Fibroblast of skin of scalp (primary cell): ENCODE data around the gene BACH2.
"Not testable (repeated sequence)": the region's sequence is repeated elsewhere in the genome, so short reads cannot be mapped to it uniquely, and the experiment has no call there.

Experiments
- DNase-seq: peaks from one replicate; pipeline ENCODE4 v3.0.0-alpha.2; 2013

BACH2 gene

DNA sequence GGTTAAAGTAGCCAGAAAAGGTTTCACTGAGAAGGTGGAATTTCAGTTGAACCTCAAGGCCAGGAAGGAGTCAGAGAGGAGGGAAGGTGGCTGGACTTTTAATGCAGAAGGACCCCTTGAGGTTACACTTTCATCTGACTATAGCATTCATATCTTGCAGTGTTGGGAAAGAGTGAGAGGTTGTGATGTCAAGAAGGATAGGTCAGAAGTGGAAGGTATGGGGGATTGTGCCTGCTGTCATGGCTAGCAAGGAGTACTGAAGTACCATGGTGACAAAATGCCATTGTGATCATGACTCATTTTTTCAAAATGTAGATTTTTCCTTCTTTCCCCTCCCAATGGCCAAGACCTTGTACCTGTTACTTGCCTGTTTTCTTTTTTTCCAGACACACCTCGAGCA, 5.2 kb upstream of the BACH2 start:
- DNase-seq = no peak

DNA sequence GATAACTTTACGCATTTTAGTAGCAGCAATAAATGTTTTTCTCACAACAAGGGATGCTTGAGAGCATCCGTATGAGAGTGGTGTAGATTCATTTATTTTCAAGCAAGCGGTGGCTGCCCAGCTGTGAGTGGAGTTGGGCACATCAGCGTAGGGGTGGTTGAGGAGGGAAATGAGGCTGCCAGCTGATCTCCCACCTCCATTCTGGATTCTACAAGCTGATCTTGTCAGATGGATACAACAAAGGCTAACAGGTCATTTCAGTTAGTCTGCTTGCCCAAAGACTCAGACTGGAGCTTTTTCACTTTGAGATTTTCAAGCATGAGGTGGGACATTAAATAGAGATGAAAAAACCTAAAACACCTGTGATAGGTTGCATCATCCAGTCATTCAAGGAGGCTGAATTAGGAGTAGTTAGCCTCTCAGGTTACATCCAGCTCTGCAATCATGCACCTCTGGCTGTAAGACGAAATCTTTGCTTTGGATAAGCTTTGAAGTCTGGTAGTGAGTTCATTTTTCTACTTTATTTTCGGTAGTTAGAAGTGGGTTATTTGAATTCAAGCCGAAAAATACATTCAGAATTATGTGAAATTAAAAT, 1.9 kb upstream of the BACH2 start:
- no peak for DNase-seq

DNA sequence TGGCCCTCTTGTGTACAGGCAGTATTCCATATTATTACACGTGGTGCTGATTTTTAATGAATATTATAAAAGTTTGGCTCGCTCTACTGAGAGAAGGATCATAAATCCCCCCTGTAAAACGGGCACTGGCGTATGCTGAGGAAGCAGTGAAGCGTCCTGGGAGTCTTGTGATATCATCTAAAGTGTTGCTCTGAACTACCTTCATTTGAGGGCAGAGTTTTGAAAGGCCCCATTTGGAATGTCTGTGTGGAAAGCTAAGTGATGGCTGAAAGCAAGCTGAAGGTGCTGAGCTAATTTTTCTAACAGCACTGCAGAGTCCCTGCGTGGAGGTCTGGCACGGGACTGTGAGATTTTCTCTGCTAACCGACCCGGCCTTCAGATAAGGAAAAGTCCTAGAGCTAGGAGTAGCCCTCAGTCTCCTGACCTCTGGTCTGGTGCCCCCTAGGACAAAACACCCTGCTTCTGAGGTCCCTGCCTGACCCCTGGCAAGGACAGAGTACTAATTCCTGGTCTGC, 1.3 kb upstream of the BACH2 start:
- DNase-seq = no peak

DNA sequence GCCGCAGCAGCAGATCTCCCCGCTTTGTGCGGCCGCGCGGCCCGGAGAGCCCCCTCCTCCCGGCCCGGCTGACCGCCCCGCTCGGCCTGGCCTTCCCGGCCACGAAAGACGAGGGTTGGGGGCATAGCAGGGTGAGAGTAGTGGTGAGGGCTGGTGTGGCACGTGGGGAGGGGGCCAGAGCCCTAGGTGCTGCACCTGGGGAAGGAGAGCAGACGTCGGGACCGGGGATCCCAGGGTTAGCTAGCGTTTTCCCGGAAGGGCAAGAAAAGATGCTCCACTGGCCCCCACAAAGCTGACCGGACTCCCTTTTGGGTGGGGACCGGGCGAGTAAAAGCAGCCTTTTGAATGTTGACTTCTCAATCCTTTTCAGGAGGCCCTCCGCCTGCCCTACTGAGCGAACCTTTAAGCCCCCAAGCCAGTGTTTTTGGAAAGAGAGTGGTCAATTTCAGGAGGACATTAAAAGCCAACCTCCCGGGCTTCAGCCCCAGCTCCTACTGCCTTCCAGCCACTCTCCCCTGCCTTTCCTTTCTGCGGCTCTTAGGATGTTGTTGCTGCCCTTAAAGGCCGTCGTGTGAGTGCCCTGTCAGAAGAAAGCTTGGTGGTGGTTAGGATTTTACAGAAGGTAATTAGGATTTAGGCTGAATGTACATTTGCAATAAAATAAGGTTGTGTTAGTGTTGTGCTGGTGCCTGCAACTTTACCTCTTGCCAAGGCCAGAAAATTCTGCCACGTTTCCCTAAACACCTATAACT, 648 bp upstream of the BACH2 start:
- DNase-seq = no peak

DNA sequence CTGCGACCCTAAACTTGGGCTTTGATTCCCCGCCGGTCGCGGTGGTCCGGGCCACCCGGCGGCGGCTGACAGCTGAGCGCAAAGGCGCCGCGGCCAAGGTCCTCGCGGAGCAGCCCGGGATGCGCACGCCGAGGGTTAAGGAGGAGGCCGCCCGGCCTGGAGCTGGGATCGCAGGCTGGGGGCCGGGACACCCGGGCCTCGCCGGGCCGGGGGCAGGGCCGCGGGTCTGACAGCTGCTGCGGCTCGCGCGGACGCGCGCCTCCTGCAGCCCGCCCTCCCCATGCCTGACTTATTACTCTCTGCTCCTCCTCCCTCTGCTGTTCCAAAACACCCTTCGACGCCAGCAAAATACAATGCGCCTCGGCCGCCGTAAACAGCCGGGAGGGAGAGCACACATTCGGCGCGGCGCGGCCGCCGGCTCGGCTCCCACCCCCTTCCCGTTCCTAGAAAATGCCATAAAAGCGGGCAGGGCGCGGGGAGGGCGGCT, 746 bp downstream of the BACH2 start:
- peak; percentile 75 for DNase-seq

DNA sequence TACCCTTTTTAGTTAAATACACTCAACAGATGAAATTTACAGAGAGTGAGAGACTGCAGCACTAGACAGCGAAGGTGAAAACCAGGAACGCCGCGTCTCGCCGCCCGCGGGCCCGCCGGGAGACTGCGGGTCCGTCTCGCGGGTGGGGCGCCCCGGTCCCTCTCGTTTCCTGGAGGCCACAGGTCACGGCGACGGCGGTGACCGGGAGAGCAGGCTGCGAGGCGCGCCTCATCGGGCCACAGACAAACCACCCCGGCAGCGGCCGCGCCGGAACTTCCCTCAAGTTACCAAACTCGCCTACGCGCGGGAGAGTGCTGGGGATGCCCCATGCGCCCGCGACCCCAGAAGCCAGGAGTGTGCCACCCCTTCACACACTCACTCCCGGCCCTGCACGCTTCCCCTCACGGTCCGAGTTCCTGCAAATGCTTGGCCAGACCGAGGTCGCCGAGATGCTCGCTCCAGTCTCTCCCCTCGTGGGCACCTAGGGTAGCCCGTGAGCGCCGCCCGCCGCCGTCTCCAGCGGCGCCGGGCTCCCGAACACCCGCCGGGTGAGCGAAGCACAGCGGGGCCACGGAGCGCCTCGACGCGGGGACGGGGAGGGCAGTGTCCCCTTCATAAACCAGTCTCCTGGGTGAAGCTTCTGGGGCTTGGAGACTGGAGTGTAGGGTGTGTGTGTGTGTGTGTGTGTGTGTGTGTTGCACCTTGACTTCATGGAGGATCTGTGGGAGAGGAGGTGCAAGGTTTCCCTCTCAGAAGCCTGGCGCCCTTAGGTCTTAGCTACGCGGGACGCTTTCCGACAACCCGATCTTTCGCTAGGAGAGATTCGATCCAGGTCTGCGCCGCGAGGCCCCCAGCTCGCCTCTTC, 1.4 kb downstream of the BACH2 start:
- peak; percentile 55 for DNase-seq

DNA sequence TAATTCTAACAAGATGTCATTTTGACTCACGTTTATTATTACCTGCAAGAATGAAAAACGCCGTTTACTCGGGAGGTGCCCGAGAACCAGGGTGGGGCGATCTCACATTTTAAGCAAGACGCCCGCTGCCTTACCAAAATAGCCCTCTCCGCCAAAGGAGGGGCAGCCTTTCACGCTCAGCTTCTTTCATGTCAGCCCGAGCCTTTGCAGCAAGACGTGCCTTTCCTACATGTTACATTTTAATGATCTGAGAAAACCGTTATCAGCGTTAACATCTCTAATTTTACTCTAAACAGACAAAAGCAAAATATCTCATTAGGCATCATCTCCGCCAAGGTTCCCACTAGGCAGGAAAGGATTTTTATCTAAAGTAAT, 2.0 kb downstream of the BACH2 start:
- no peak for DNase-seq

DNA sequence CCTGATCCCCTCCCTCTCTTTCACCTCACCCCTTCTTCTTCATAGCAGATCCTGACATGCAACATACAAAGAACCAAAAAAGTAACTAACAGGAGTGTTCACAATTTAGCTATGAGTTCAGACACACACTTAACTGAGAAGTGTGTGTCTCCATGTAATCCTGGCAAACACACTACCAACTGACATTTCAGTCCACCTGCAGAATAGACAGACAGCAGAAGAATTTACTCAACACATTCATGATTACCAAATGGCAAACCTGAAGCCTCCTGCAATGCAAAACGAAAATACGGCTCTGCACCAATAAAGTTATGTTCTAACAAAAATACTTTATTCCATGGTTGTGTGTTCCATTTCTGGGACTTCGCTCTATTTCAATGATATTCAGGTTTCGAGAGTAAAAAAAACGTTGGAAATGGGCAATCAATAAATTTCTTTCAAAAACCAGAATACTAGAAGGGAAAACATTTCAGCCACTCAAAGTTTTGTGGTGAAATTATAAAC, 2.6 kb downstream of the BACH2 start:
- no peak for DNase-seq

DNA sequence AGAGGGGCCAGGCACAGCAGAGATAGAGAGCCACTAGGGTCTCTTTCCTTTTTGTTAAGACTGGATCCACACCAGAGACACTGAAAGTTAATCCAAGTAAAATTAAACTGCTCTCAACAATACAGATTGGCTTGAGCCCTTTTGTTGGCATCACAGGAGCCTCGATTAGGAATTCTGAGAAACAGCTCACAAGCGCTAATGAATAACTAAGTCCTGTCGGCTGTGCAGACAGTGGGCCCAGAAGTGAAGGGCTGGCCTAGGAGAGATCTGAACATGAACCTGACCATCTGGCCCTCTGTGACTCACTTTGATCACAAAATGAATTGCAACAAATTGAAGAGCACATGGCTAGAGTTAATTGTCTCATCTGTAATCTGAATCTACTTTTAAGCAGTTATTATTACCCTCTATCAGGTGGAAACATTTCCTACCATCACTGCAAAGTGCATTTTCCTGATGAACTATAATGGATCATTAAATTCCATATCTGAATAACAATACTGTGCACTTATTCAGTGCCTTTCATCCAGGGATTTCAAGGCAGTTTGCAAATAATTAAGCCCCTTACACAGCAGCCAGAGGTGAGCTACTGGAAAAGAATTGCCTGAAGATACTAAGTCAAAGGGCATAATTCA, 3.2 kb downstream of the BACH2 start:
- no peak for DNase-seq

DNA sequence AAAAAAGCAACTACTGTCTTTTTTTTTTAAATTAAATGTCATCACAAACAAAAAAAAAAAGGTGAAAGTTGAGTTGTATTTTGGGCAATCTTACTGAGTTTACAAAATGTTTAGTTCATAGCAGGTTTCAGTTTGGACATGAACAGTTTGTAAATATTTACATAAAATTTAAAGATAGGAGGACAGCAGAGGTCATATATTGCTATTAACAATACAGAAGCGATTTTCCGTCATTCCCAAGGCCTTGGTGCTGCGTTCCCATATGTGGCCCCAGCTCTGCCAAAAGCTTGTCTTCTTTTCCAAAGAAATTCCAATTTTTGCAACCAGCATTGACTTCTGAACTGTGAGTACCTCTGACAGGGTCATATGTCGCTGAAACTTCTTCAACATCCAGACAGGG, 5.1 kb downstream of the BACH2 start:
- DNase-seq = no peak

DNA sequence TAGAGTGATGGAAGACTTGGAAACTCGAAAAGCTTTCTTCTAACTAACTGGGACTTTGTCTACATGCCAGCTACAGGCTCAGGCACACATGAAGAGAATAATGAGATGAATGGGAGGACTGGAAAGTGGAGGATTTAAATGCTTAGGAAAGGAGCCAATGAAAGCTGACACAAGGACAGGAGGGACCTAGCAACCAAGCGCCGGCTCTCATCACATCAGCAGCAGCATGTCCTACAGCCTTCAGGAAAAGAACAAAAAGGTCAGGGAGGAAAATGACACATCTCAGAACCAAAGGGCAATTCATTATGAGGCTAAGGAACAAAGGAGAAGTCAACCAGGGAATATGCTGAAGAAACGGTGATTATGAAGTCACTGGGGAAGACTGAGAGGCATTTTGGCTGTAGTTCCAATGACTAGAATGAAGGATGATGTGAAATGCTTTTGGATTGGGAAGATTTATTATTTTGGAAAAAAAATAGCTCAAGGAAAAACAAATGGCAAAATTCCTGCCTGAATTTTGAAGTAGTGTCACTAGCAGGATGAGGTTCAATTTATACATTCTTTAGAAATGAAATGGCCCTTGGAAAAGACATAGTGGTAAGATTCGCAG, 5.7 kb downstream of the BACH2 start:
- DNase-seq = peak; percentile 69

DNA sequence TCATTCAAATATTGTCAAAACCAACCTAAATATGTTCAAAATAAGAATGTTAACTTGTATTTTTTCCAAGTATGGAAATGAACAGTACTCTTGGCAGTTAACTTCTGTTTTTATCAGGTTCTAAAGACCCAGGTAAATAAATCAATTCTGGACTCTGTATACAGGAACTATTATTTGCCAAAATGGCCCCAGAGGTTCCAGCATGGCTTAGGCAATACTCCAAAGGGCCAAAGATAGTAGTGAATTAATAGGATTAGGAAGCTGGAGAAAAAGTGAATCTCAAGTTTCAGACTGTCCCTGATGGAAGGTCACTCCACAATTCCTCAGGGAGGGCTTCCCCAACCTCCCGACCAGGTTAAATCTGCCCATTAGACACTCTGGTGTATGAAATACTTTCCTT, 6.7 kb downstream of the BACH2 start:
- no peak for DNase-seq

DNA sequence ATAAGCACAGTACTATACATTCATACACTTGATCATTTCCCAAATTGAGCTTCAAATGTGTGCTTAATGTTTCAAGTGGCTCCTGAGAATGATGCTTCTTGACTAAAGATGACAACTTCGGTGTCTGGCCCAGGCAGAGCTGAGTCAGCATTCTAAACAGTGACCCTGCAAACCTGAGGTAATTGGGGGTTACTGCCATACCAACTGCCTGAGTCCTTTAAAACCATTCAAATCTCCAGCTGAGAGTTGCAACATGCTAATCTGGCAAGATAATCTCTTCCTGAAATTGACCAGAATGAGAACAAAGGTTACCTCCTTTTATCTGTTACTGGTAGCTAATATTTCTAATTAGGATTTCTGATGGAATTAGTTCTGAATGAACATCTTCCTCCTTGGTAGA, 8.2 kb downstream of the BACH2 start:
- DNase-seq = peak; percentile 26

DNA sequence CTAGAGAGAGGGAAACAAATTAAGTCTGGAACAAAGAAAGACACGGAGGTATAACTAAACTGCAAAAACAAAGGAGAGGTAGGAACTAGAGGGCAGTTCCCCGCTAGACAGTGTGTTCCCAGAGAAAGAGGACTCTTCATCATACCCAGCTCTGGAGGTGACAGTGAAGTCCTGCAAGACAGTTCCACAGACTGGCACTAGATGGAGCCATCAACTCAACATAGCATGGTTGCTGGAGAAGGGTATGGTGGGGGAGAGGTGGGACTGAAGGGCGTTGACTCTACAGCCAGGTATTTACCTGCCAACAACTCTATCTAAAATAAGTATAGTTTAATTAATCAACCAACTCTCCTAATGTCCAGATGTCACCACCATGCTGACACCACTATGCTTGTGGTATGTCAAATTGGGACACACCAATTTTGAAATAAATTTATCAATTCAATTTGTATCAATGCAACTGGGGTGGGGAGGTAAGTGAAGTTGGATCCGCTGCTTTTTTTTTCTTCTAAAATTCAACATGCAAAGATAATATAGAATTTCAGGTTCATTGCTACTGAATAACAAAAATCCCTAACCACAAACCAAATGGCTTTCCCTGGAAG, 9.7 kb downstream of the BACH2 start:
- DNase-seq = peak; percentile 36

DNA sequence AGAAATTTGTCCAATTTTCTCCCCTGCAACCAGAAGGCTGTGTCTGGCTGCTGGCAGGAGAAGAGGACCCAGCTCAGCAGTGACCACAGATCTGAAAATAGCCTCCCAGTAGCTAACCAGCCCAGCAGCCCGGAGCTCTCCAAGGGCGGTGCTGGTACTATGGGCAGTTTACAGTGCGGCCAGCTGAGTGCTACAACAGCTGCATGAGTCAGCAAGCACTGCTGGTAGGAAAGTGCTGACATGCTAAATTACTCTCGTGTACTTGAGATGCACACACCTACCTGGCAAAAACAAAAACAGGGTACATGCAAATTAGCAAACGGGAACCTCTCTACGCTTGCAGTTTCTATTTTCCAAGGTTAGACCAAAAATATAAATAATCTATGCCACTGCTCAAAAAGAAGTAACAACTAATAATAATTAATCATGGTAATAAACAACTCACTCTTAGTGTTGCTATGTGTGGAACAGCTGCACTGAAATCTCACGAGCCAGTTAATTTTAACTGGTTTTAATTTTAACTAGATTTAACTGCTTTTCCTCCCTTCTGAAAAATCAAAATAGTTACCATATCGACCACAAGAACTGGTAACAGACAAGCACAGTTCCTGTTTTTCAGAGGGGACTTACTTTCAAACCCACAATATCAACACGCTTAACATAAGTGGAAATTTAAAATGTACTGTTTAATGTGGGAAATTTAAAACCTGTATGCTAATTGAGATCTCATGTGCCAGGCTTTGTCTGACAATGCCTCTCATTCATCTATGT, 10.8 kb downstream of the BACH2 start:
- peak; percentile 85 for DNase-seq

DNA sequence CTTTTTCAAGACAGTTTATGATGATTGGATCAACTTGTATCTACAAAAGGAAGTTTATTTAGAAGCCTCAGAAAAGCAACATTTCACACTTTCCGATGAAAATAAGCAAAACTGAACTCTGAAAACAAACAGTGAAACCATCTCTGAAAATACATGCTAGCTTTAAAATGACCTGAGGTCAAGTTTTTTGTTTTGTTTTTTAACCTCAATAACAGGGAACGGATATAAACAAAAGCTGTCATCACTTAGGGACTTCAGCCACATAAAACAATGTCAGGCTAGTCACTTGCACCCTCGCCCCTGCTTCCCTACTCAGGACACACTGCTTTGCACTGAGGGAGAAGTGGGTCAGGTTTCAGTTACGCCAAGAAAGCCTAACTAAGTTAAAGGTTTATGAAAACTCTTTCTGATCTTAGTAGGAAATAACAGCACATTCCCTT, 11.6 kb downstream of the BACH2 start:
- DNase-seq = no peak

DNA sequence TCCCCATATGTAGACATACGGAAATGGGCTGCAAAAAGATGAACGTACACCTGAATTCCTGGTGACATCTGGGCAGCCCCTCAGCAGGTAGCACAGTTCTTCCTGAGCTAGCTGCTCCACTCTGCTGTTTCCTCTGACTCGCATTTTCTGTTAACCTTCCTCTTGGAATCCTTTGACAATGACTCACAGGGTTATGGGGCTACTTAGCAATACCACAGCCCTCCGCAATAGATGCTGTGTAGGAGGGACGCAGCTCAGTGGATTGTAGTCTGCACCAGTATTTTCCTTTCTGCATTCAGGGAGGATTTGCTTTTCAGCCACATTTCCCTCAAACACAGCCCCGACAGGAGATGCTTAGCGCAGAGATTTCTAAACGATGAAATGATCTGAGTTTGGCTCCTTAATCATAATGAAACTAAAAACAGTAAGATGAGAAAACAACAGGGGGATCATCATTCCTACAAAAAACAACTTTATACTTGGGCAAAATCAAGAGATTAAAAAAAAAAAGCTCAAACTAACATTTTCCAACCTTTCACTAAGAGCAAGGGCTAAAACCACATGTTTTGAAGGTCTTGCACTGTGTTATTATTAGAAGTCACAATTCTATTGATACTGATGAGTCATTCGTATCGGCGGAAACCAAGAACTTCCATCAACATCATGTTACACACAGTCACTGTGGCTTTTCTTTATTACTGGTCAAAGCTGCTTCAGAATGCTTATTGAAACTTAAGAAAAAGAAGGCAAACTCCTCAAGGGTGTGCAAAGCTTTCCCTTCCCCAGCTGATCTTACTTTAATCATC, 12.2 kb downstream of the BACH2 start:
- peak; percentile 91 for DNase-seq

DNA sequence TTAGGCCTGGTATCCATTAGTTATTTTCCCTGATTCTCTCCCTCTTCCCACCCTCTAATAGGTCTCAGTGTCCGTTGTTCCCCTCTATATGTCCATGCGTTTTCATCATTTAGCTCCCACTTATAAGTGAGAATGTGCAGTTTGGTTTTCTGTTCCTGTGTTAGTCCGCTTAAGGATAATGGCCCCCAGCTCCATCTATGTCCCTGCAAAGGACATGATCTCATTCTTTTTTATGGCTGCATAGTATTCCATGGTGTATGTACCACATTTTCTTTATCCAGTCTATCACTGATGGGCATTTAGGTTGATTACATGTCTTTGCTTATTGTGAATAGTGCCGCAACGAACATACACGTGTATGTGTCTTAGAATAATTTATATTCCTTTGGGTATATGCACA, 14.4 kb downstream of the BACH2 start:
- not testable (repeated sequence) for DNase-seq

DNA sequence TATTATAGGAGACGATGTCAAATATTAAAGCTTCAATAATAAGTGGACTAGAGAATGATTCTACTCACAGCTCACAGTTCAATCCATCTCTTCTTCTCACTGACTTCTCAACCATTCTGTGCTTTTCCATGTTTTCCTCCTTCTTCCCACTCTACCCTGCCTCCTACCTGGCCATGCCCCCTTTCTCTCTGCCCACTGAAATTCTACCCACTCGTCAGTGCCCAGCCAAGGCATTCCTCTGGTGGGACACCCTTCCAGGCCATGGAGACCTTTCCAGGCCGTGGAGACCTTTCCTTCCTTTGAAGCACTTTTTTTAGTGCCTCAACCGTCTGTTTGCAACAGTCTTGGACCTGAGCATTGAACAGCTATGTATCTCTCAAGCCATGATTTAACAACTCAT, 18.5 kb downstream of the BACH2 start:
- no peak for DNase-seq
